ENCODE data around the gene GJD2.

- no peak for TF ChIP-seq TBP (CRISPR knock-in tag; IDR thresholded peaks at IDR 0.05)
- no peak for TF ChIP-seq PBX3 (CRISPR knock-in tag; IDR thresholded peaks at IDR 0.05; ENCODE audit: borderline replicate concordance)
- no peak for TF ChIP-seq PHF8 (CRISPR knock-in tag; IDR thresholded peaks at IDR 0.05)
- TF ChIP-seq, protein P1, sequence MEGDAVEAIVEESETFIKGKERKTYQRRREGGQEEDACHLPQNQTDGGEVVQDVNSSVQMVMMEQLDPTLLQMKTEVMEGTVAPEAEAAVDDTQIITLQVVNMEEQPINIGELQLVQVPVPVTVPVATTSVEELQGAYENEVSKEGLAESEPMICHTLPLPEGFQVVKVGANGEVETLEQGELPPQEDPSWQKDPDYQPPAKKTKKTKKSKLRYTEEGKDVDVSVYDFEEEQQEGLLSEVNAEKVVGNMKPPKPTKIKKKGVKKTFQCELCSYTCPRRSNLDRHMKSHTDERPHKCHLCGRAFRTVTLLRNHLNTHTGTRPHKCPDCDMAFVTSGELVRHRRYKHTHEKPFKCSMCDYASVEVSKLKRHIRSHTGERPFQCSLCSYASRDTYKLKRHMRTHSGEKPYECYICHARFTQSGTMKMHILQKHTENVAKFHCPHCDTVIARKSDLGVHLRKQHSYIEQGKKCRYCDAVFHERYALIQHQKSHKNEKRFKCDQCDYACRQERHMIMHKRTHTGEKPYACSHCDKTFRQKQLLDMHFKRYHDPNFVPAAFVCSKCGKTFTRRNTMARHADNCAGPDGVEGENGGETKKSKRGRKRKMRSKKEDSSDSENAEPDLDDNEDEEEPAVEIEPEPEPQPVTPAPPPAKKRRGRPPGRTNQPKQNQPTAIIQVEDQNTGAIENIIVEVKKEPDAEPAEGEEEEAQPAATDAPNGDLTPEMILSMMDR (CRISPR knock-in tag; IDR thresholded peaks at IDR 0.05), result no peak
- no peak for TF ChIP-seq ZFP37 (CRISPR knock-in tag; IDR thresholded peaks at IDR 0.05; ENCODE audit: borderline replicate concordance)
- no peak for TF ChIP-seq ZFP82 (CRISPR knock-in tag; IDR thresholded peaks at IDR 0.05; ENCODE audit: borderline replicate concordance)
- TF ChIP-seq PATZ1 (CRISPR knock-in tag; IDR thresholded peaks at IDR 0.05), result no peak
These were observed 14.9 kb upstream of the GJD2 start for GRCh38 chr15:34769711-34770110.
